ENCODE measurements around the gene SIX2.
A peak's percentile ranks its signal among the peaks of the same experiment; 100 is the strongest.

The SIX2 gene

GRCh38 chr2:44964752-44965236 lies 44.5 kb downstream of the SIX2 start:
- DNase-seq, result no peak

- DNase-seq, result no peak
These were observed 47.0 kb downstream of the SIX2 start for GRCh38 chr2:44962176-44962695.

- no peak for DNase-seq
These were observed 48.4 kb downstream of the SIX2 start for GRCh38 chr2:44960871-44961270.

GRCh38 chr2:44959855-44960254 lies 49.4 kb downstream of the SIX2 start:
- no peak for DNase-seq

- no peak for DNase-seq
These were observed 51.5 kb downstream of the SIX2 start for GRCh38 chr2:44957656-44958327.

- DNase-seq, result no peak
These were observed 52.4 kb downstream of the SIX2 start for GRCh38 chr2:44956843-44957242.

- peak; percentile 67 for DNase-seq
These were observed 53.5 kb downstream of the SIX2 start for GRCh38 chr2:44955593-44956392.
